HG02571 (cell line): Measurements from ENCODE around the gene OAS3.
"Not testable (repeated sequence)": the region's sequence is repeated elsewhere in the genome, so short reads cannot be mapped to it uniquely, and the experiment has no call there.

Source experiments
- ATAC-seq: cut with Tn5 transposase; IDR thresholded peaks from one replicate; pipeline ENCODE4 v1.9.1; 2021; ENCODE audit warnings: mild to moderate bottlenecking, moderate library complexity; ENCODE audit not compliant: unreplicated experiment

OAS3 gene

GRCh38 chr12:112919121-112919520 is 19.2 kb upstream of the OAS3 start:
- no peak for ATAC-seq

GRCh38 chr12:112924986-112925385 is 13.3 kb upstream of the OAS3 start:
- peak; percentile 61 for ATAC-seq

DNA sequence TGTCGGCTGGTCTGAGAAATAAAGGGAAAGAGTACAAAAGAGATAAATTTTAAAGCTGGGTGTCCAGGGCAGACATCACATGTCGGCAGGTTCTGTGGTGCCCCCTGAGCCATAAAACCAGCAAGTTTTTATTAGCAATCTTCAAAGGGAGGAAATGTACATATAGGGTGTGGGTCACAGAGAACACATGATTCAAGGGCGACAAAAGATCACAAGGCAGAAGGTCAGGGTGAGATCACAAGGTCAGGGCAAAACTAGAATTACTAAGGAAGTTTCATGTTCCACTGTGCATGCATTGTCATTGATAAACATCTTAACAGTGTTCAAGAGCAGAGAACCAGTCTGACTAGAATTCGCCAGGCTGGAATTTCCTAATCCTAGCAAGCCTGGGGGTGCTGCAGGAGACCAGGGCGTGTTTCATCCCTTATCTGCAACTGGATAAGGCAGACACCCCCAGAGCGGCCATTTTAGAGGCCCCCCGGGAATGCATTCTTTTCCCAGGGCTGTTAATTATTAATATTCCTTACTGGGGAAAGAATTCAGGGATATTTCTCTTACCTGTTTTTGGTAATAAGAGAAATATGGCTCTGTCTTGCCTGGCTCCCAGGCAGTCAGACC is 11.7 kb upstream of the OAS3 start:
- not testable (repeated sequence) for ATAC-seq

- ATAC-seq = no peak
Observed at GRCh38 chr12:112927475-112927874, 10.8 kb upstream of the OAS3 start.

DNA sequence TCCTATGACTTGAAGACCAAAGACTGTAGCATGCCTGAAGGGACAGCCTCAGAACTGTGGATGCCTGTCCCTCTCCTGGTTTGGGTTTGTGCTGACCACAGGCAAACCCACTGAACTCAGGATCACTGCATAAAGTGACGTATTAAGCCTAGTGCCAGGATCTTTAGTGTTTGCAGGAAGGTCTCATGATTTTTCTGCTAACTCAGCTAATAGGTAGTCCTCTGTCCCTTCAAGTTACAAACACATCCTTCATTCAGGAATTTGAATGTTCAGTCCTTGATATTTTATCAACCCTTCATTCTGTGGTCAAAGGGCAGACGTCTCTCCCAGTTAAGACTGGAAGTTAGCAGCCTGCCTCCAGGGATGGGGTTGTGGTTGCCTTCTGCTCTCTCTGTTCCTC is 10.3 kb upstream of the OAS3 start:
- no peak for ATAC-seq

GRCh38 chr12:112928978-112929377 is 9.3 kb upstream of the OAS3 start:
- no peak for ATAC-seq

- ATAC-seq = no peak
Observed at GRCh38 chr12:112929715-112930114, 8.6 kb upstream of the OAS3 start.

DNA sequence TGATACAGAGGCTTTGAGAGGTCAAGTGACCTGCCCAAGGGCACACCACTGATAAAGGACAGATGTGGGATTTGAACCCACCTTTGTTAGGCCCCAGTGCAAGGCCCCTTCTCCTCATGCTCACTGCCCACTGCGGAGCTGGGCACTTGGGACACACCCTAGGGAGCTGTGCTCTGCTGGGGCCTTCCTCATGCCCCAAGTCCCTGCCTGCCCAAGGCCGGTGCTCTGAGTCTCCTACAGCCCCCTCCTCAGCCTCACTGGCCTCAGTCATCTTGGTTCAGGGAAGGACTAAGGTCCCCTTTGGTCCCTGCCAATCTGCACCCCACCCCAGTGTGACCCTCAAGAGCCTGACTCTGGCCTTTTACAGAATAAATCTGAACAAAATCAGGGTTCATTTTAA is 7.9 kb upstream of the OAS3 start:
- ATAC-seq = no peak

GRCh38 chr12:112932485-112933128 is 5.7 kb upstream of the OAS3 start:
- no peak for ATAC-seq

- ATAC-seq = no peak
Observed at GRCh38 chr12:112933129-112933505, 5.2 kb upstream of the OAS3 start.

GRCh38 chr12:112936264-112936663 is 2.0 kb upstream of the OAS3 start:
- ATAC-seq = no peak

- ATAC-seq = no peak
Observed at GRCh38 chr12:112936927-112937326, 1.3 kb upstream of the OAS3 start.

DNA sequence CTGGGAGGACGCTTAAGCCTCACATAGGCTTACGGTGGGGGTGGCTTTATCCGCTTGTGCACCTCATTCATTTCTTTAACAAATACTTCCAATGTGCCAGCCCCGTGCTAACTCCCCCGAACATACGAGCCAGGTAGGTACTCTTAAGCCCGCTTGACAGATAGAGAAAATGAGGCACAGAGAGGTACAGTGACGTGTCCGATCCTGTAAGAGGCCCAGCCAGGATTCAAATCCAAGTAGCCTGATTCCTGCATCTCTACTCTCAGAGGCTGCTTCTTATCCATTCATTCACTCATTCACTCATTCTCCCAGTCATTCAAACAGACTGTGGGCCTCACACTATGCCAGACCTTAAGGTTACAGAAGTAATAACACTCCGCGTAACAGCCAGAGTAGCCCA is 477 bp downstream of the OAS3 start:
- no peak for ATAC-seq

- peak; percentile 45 for ATAC-seq
Observed at GRCh38 chr12:112939761-112940381, 1.6 kb downstream of the OAS3 start.

- ATAC-seq = no peak
Observed at GRCh38 chr12:112941528-112942335, 3.5 kb downstream of the OAS3 start.

DNA sequence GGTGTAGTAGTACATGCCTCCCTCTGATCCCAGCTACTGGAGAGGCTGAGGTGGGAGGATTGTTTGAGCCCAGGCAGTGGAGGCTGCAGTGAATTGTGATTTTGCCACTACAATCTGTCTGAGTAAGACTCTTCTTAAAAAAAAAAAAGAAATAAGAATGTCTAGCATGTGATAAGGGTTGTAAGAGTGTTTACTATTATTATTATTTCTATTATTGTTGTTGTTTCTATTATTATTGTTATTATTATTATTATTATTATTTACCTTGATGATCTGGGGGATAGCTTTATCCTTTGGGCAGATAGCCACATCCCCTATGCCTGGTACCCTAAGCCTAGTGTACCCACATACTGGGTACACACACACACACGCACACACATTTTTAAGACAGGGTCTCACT is 4.3 kb downstream of the OAS3 start:
- ATAC-seq = no peak

- no peak for ATAC-seq
Observed at GRCh38 chr12:112944024-112944690, 5.9 kb downstream of the OAS3 start.

- no peak for ATAC-seq
Observed at GRCh38 chr12:112945515-112945914, 7.2 kb downstream of the OAS3 start.

DNA sequence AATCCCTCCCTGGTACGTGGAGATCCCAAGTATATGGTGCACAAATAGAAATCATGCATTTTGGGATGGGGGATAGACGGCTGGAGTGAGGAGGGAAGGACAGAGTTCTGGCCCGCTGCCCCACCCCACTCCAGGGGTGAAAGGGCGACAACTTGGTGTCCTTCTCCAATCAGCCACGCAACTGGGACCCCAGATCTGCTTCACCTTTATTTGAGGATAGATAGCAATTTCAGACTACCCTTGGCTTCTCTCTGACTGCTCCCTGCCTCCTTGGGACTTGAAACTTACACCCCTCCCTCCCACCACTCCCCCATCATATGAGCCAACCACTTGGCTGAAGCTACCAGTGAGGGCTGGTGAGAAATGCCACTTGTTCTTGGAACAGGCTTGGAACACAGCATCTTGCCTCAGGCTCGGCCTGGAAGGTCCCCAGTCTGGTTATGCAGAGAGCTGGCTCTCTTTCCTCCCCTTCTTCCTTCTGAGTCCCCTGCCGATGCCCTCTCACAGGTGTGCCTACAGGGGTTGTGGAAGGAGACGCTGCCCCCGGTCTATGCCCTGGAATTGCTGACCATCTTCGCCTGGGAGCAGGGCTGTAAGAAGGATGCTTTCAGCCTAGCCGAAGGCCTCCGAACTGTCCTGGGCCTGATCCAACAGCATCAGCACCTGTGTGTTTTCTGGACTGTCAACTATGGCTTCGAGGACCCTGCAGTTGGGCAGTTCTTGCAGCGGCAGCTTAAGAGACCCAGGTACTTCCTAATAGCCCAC is 8.1 kb downstream of the OAS3 start:
- no peak for ATAC-seq

DNA sequence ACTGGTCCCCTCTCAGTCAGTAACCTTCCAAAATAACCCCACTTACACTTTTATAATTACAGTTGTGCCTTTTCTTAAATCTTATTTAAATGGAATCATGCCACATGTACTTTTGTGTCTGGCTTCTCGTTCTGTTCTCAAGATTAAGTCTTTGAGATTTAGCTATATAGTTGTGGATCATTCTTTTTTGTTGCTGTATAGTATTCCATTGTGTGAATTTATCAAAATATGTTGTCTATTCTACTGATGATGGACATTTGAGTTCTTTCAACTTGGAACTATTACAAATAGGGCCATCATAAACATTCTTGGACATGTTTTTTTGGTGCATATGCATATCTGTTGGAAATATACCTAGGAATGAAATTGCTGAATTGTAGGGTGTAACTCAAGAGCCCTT is 9.0 kb downstream of the OAS3 start:
- ATAC-seq = no peak
